ENCODE data around the gene GPR25. TPM values are rescaled to one million over a fixed set of nuclear protein-coding genes. Genes with fewer than 3 reads are reported as not detected.

The GPR25 gene
- total and polyA plus RNA-seq, 5 donors from 2014 or later = 1.2 to 41.0 (median 21.4) TPM

GRCh38 chr1:200918006-200918405 is 45.2 kb downstream of the GPR25 start:
- Mint-ChIP-seq H3K9me3 (no peaks in the 10 kb centered on the region), H3K36me3 (no peaks in the 10 kb centered on the region), H3K4me3 (no peak overlapping the region), H3K27ac (no peak overlapping the region), H3K27me3 (peaks cover 5% of the 10 kb centered on the region), H3K4me1 (peaks cover 0 to under 1% (median 0%) of the 10 kb centered on the region in 4 donors)
- no peak for ATAC-seq (ENCODE audit: low read depth in 2 of 2)
- Histone ChIP-seq H3K36me3 (ENCODE audit: control insufficient read depth, insufficient read depth, low read length) (no peaks in the 10 kb centered on the region), H3K4me1 (ENCODE audit: control insufficient read depth, insufficient read depth, low read length, poor library complexity, severe bottlenecking) (no peaks in the 10 kb centered on the region), H3K27ac (ENCODE audit: insufficient read depth, low read length, poor library complexity, severe bottlenecking) (no peak overlapping the region), H3K9me3 (ENCODE audit: control insufficient read depth in 2 of 2, low read length in 2 of 2) (no peaks in the 10 kb centered on the region), H3K4me3 (ENCODE audit: low read depth, low read length) (no peak overlapping the region), H3K27me3 (ENCODE audit: control insufficient read depth, insufficient read depth, low read length) (no peaks in the 10 kb centered on the region)
- no peak for DNase-seq

DNA sequence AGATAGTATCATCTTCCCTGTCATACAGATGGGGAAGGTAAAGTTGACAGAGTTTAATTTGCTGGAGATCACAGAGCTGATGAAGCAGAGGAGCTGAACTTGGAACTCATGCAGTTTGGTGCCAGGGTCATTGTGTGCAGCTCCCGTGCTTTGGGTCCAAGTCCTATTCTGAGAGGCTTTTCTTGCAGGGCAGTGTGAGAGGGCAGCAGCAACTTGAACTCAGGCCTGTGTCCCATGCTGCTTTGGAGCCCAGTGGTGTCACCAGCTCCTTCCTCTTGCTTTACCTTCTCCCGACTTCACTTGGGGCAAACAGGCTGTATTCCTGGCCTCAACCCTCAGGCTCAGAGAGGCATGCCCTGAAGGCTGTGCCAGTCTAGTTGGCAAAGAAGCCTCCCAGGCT is 46.6 kb downstream of the GPR25 start:
- no peaks in the 10 kb centered on the region for H3K36me3 Mint-ChIP-seq
- no peak overlapping the region for H3K4me3 ChIP-seq (ENCODE audit: low read depth, low read length)
- DNase-seq (no peak), ATAC-seq (ENCODE audit: low read depth in 2 of 2) (no peak)
- no peaks in the 10 kb centered on the region for H3K27me3 ChIP-seq (ENCODE audit: control insufficient read depth, insufficient read depth, low read length)
- no peaks in the 10 kb centered on the region for H3K36me3 ChIP-seq (ENCODE audit: control insufficient read depth, insufficient read depth, low read length)
- no peak overlapping the region for H3K4me3 Mint-ChIP-seq
- peaks cover 0 to 3% (median 0%) of the 10 kb centered on the region in 4 donors for H3K4me1 Mint-ChIP-seq
- H3K9me3 Mint-ChIP-seq = no peaks in the 10 kb centered on the region
- H3K27me3 Mint-ChIP-seq = peaks cover 5% of the 10 kb centered on the region
- H3K4me1 ChIP-seq (ENCODE audit: control insufficient read depth, insufficient read depth, low read length, poor library complexity, severe bottlenecking) = no peaks in the 10 kb centered on the region
- no peaks in the 10 kb centered on the region for H3K9me3 ChIP-seq (ENCODE audit: control insufficient read depth in 2 of 2, low read length in 2 of 2)
- no peak overlapping the region for H3K27ac ChIP-seq (ENCODE audit: insufficient read depth, low read length, poor library complexity, severe bottlenecking)
- H3K27ac Mint-ChIP-seq = no peak overlapping the region

GRCh38 chr1:200921571-200922110 is 48.9 kb downstream of the GPR25 start:
- H3K27ac Mint-ChIP-seq = peak overlapping the region in 1 of 3 donors; percentile 60
- no peak for DNase-seq
- H3K36me3 Mint-ChIP-seq = no peaks in the 10 kb centered on the region
- no peak overlapping the region for H3K27ac ChIP-seq (ENCODE audit: insufficient read depth, low read length, poor library complexity, severe bottlenecking)
- no peaks in the 10 kb centered on the region for H3K27me3 ChIP-seq (ENCODE audit: control insufficient read depth, insufficient read depth, low read length)
- H3K4me3 Mint-ChIP-seq = no peak overlapping the region
- no peak for ATAC-seq (ENCODE audit: low read depth in 2 of 2)
- no peaks in the 10 kb centered on the region for H3K36me3 ChIP-seq (ENCODE audit: control insufficient read depth, insufficient read depth, low read length)
- no peaks in the 10 kb centered on the region for H3K9me3 ChIP-seq (ENCODE audit: control insufficient read depth in 2 of 2, low read length in 2 of 2)
- H3K4me1 Mint-ChIP-seq = peaks cover 0 to 4% (median 0%) of the 10 kb centered on the region in 4 donors
- no peaks in the 10 kb centered on the region for H3K9me3 Mint-ChIP-seq
- no peaks in the 10 kb centered on the region for H3K4me1 ChIP-seq (ENCODE audit: control insufficient read depth, insufficient read depth, low read length, poor library complexity, severe bottlenecking)
- H3K4me3 ChIP-seq (ENCODE audit: low read depth, low read length) = no peak overlapping the region
- peaks cover 5% of the 10 kb centered on the region for H3K27me3 Mint-ChIP-seq

DNA sequence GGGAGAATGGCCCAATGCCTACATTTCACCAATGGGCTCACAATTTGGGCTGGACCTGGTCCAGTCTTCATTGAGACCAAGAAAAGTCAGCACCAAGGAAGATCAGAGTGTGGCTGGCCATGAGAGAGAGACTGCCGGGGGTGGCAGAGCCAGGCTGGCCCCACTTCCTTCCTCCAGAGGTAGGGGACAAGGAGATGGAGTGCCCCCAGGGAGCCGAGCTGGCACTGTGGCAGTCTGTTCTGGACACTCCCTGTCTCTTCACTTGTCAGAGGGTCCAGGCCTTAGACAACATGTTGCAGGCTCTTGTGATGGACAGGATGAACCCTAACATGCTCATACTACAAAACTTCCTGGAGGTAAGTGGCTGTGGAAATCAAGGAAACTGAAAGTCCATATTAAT is 49.6 kb downstream of the GPR25 start:
- H3K27ac Mint-ChIP-seq = no peak overlapping the region
- Histone ChIP-seq H3K9me3 (ENCODE audit: control insufficient read depth in 2 of 2, low read length in 2 of 2) (no peaks in the 10 kb centered on the region), H3K36me3 (ENCODE audit: control insufficient read depth, insufficient read depth, low read length) (no peaks in the 10 kb centered on the region), H3K4me3 (ENCODE audit: low read depth, low read length) (no peak overlapping the region), H3K27me3 (ENCODE audit: control insufficient read depth, insufficient read depth, low read length) (no peaks in the 10 kb centered on the region), H3K4me1 (ENCODE audit: control insufficient read depth, insufficient read depth, low read length, poor library complexity, severe bottlenecking) (no peaks in the 10 kb centered on the region), H3K27ac (ENCODE audit: insufficient read depth, low read length, poor library complexity, severe bottlenecking) (no peak overlapping the region)
- H3K4me3 Mint-ChIP-seq = no peak overlapping the region
- peaks cover 0 to 4% (median 0%) of the 10 kb centered on the region in 4 donors for H3K4me1 Mint-ChIP-seq
- no peak for ATAC-seq (ENCODE audit: low read depth in 2 of 2)
- H3K9me3 Mint-ChIP-seq = no peaks in the 10 kb centered on the region
- H3K36me3 Mint-ChIP-seq = no peaks in the 10 kb centered on the region
- peaks cover 5% of the 10 kb centered on the region for H3K27me3 Mint-ChIP-seq
- DNase-seq = no peak

GRCh38 chr1:200923601-200924000 is 50.8 kb downstream of the GPR25 start:
- no peak overlapping the region for H3K27ac Mint-ChIP-seq
- H3K27me3 ChIP-seq (ENCODE audit: control insufficient read depth, insufficient read depth, low read length) = no peaks in the 10 kb centered on the region
- peaks cover 0 to 4% (median under 1%) of the 10 kb centered on the region in 4 donors for H3K4me1 Mint-ChIP-seq
- no peak overlapping the region for H3K27ac ChIP-seq (ENCODE audit: insufficient read depth, low read length, poor library complexity, severe bottlenecking)
- peaks cover 5% of the 10 kb centered on the region for H3K27me3 Mint-ChIP-seq
- no peaks in the 10 kb centered on the region for H3K9me3 Mint-ChIP-seq
- no peaks in the 10 kb centered on the region for H3K36me3 Mint-ChIP-seq
- no peaks in the 10 kb centered on the region for H3K36me3 ChIP-seq (ENCODE audit: control insufficient read depth, insufficient read depth, low read length)
- no peak for DNase-seq
- no peak for ATAC-seq (ENCODE audit: low read depth in 2 of 2)
- H3K4me1 ChIP-seq (ENCODE audit: control insufficient read depth, insufficient read depth, low read length, poor library complexity, severe bottlenecking) = no peaks in the 10 kb centered on the region
- no peak overlapping the region for H3K4me3 ChIP-seq (ENCODE audit: low read depth, low read length)
- no peaks in the 10 kb centered on the region for H3K9me3 ChIP-seq (ENCODE audit: control insufficient read depth in 2 of 2, low read length in 2 of 2)
- no peak overlapping the region for H3K4me3 Mint-ChIP-seq

Other genes with a start within 250 kb of the GPR25 start
- 25.9 TPM for gene DDX59, start 203.1 kb upstream of the GPR25 start, total RNA-seq
- 10 to 100 TPM; 15.7 to 29.2 (median 24.0) TPM for gene DDX59, start 203.1 kb upstream of the GPR25 start, polyA plus RNA-seq
- gene CAMSAP2, start 134.1 kb upstream of the GPR25 start, total RNA-seq = 8.4 TPM
- 1 to 10 TPM in 1 of 4 donors, under 1 TPM in 3; 0.13 to 1.3 (median 0.46) TPM for gene CAMSAP2, start 134.1 kb upstream of the GPR25 start, polyA plus RNA-seq
- not detected for gene INAVA, start 21.9 kb downstream of the GPR25 start, total RNA-seq
- gene INAVA, start 21.9 kb downstream of the GPR25 start, polyA plus RNA-seq = under 1 TPM in 2 of 4 donors, not detected in 2; 0.30 to 0.57 TPM
- gene KIF21B, start 150.7 kb downstream of the GPR25 start, total RNA-seq = 96.9 TPM
- gene KIF21B, start 150.7 kb downstream of the GPR25 start, polyA plus RNA-seq = 1 to 10 TPM; 2.3 to 3.5 (median 3.0) TPM
- gene CACNA1S, start 239.4 kb downstream of the GPR25 start, total RNA-seq = not detected
- gene CACNA1S, start 239.4 kb downstream of the GPR25 start, polyA plus RNA-seq = not detected